Calu3 (cell line): ENCODE results near the gene SLC48A1. TPM values are rescaled to one million over a fixed set of nuclear protein-coding genes. Genes with fewer than 3 reads are reported as not detected.

Experiments used
- BruUV-seq: library from RNA; stranded (reverse); fragments of 400-500 nt; replicated peaks from 2 replicates; lab custom pipeline; 2021; lab: Mats Ljungman, UMichigan
- CTCF ChIA-PET: fragments of 300-600 bp; sonication (Branson Sonifier 250); formaldehyde crosslinking; loops from one replicate; lab custom pipeline; 2022; ENCODE audit warnings: antibody characterized with exemption; lab: Charles Lee
- DNase-seq: peaks from one replicate; pipeline ENCODE4 v3.0.0; 2022
- H3K27ac Mint-ChIP-seq: one replicate; pipeline ENCODE4 v1.8.0; 2022; ENCODE audit warnings: mixed read lengths; ENCODE audit not compliant: unreplicated experiment
- H3K27me3 Mint-ChIP-seq: one replicate; pipeline ENCODE4 v1.8.0; 2022; ENCODE audit warnings: mixed read lengths; ENCODE audit not compliant: unreplicated experiment
- H3K36me3 Mint-ChIP-seq: one replicate; pipeline ENCODE4 v1.8.0; 2022; ENCODE audit warnings: mild to moderate bottlenecking, moderate library complexity, mixed read lengths; ENCODE audit not compliant: insufficient read depth, unreplicated experiment
- H3K4me1 Mint-ChIP-seq: one replicate; pipeline ENCODE4 v1.8.0; 2022; ENCODE audit warnings: mild to moderate bottlenecking, low read depth, mixed read lengths; ENCODE audit not compliant: unreplicated experiment
- H3K4me3 Mint-ChIP-seq: one replicate; pipeline ENCODE4 v1.8.0; 2022; ENCODE audit warnings: mild to moderate bottlenecking, low read depth, moderate library complexity, mixed read lengths; ENCODE audit not compliant: unreplicated experiment
- H3K9me3 Mint-ChIP-seq: one replicate; pipeline ENCODE4 v1.8.0; 2022; ENCODE audit warnings: low read depth, mixed read lengths; ENCODE audit not compliant: unreplicated experiment
- CTCF ChIP-seq: fragments of 200-600 bp; IDR thresholded peaks from one replicate; pipeline ENCODE4 v1.8.0; 2022; ENCODE audit warnings: antibody characterized with exemption; ENCODE audit not compliant: unreplicated experiment
- intact Hi-C: fragments of 100-400 bp; cut with micrococcal nuclease; formaldehyde crosslinking; loops from one replicate; pipeline ENCODE4 v1.10.0; 2022; ENCODE audit not compliant: unreplicated experiment
- total RNA-seq: library from RNA; stranded (reverse); gene quantifications from 2 replicates; pipeline ENCODE4 v1.2.3, GENCODE V29; 2022

The SLC48A1 gene
- total RNA-seq, 1 experiment from 2014 or later = 17.2 TPM

- intact Hi-C loops = no loop called here
- Mint-ChIP-seq H3K27me3 (no peaks in the 10 kb centered on the region), H3K4me3 (peak overlapping the region; percentile 88), H3K27ac (peak overlapping the region; percentile 94), H3K36me3 (peaks cover 31% of the 10 kb centered on the region), H3K9me3 (no peaks in the 10 kb centered on the region), H3K4me1 (peaks cover 67% of the 10 kb centered on the region)
- BruUV-seq = TSS peak; percentile 75
- DNase-seq = peak; percentile 63
- TF ChIP-seq CTCF = no peak
- CTCF ChIA-PET = interaction anchor here (0.5 to 1.6 kb wide), 3 partner anchors 8 to 115 kb away, joined by 3 read pairs; partner anchors contain the start of gene RPAP3
Observed at GRCh38 chr12:47820631-47821345, 47.8 kb downstream of the SLC48A1 start.

- Mint-ChIP-seq H3K4me1 (peaks cover 67% of the 10 kb centered on the region), H3K9me3 (no peaks in the 10 kb centered on the region), H3K4me3 (peak overlapping the region; percentile 88), H3K27me3 (no peaks in the 10 kb centered on the region), H3K36me3 (peaks cover 31% of the 10 kb centered on the region), H3K27ac (peak overlapping the region; percentile 94)
- CTCF ChIA-PET = interaction anchor here (1.0 to 1.6 kb wide), 2 partner anchors 8 to 17 kb away, joined by 3 read pairs; no protein-coding TSS in a partner anchor
- TF ChIP-seq CTCF = no peak
- intact Hi-C loops = no loop called here
- BruUV-seq = no TSS peak
- DNase-seq = no peak
Observed at GRCh38 chr12:47821346-47821706, 48.3 kb downstream of the SLC48A1 start.

- no peak overlapping the region for H3K4me3 Mint-ChIP-seq
- no TSS peak for BruUV-seq
- peaks cover 31% of the 10 kb centered on the region for H3K36me3 Mint-ChIP-seq
- TF ChIP-seq CTCF = no peak
- intact Hi-C loops = no loop called here
- H3K27me3 Mint-ChIP-seq = no peaks in the 10 kb centered on the region
- H3K4me1 Mint-ChIP-seq = peaks cover 61% of the 10 kb centered on the region
- CTCF ChIA-PET = interaction anchor here (1.0 kb wide), 1 partner anchor 14 kb away, joined by 4 read pairs; no protein-coding TSS in a partner anchor
- H3K27ac Mint-ChIP-seq = peak overlapping the region; percentile 94
- no peaks in the 10 kb centered on the region for H3K9me3 Mint-ChIP-seq
- no peak for DNase-seq
Observed at GRCh38 chr12:47822401-47822800, 49.4 kb downstream of the SLC48A1 start.

GRCh38 chr12:47822863-47823262, 49.8 kb downstream of the SLC48A1 start:
- no peaks in the 10 kb centered on the region for H3K9me3 Mint-ChIP-seq
- TF ChIP-seq CTCF = no peak
- no peak overlapping the region for H3K27ac Mint-ChIP-seq
- no TSS peak for BruUV-seq
- intact Hi-C loops = no loop called here
- peaks cover 31% of the 10 kb centered on the region for H3K36me3 Mint-ChIP-seq
- CTCF ChIA-PET = interaction anchor here (1.0 kb wide), 1 partner anchor 13 kb away, joined by 4 read pairs; no protein-coding TSS in a partner anchor
- H3K27me3 Mint-ChIP-seq = no peaks in the 10 kb centered on the region
- no peak for DNase-seq
- H3K4me3 Mint-ChIP-seq = no peak overlapping the region
- peaks cover 56% of the 10 kb centered on the region for H3K4me1 Mint-ChIP-seq
